ENCODE results near the gene AP1M1.
A peak's percentile ranks its signal among the peaks of the same experiment; 100 is the strongest.

The AP1M1 gene

GRCh38 chr19:16274447-16274846, 76.7 kb downstream of the AP1M1 start:
- Histone ChIP-seq H3K36me3 (replicated peaks in 1 of 2; ENCODE audit: control insufficient read depth in 2 of 2, insufficient read depth in 2 of 2, low read length in 2 of 2) (no peaks in the 10 kb centered on the region), H3K27ac (replicated peaks; ENCODE audit: low read length) (no peak overlapping the region), H3K4me1 (ENCODE audit: control insufficient read depth in 2 of 2, insufficient read depth in 1 of 2, low read depth in 1 of 2, low read length in 2 of 2) (peaks cover 0 to 8% of the 10 kb centered on the region in 2 donors), H3K27me3 (ENCODE audit: control insufficient read depth in 3 of 3, insufficient read depth in 3 of 3, low read depth in 1 of 3, low read length in 3 of 3) (no peaks in the 10 kb centered on the region), H3K79me1 (ENCODE audit: low read depth, low read length) (no peaks in the 10 kb centered on the region), H3K9ac (ENCODE audit: low read depth, low read length, poor library complexity) (no peak overlapping the region), H3K4me2 (ENCODE audit: insufficient read depth, low read length, poor library complexity, severe bottlenecking) (no peak overlapping the region), H2BK5ac (ENCODE audit: low read length) (no peak overlapping the region), H2AK5ac (ENCODE audit: low read depth, low read length) (no peak overlapping the region), H4K8ac (ENCODE audit: low read depth, low read length) (no peak overlapping the region), H2AFZ (ENCODE audit: low read length) (no peak overlapping the region), H3K4me3 (ENCODE audit: low read length in 2 of 2) (no peak overlapping the region), H3K4ac (ENCODE audit: low read length) (no peak overlapping the region), H2BK15ac (ENCODE audit: low read length) (no peak overlapping the region), H4K91ac (ENCODE audit: low read depth, low read length, poor library complexity) (no peak overlapping the region), H3K9me3 (replicated peaks in 1 of 2; ENCODE audit: control insufficient read depth in 2 of 2, insufficient read depth in 1 of 2, low read depth in 1 of 2, low read length in 2 of 2) (no peaks in the 10 kb centered on the region), H2BK12ac (ENCODE audit: low read length) (no peak overlapping the region), H3K23ac (ENCODE audit: low read depth, low read length, poor library complexity) (no peak overlapping the region), H2BK120ac (ENCODE audit: low read depth, low read length) (no peak overlapping the region), H3K18ac (ENCODE audit: low read length) (no peak overlapping the region), H3K14ac (ENCODE audit: low read length) (no peak overlapping the region)
- WGBS, 2 donors (ENCODE audit: extremely low coverage in 2 of 2, insufficient read length in 2 of 2, insufficient replicate concordance in 1 of 2) = no CpG with 5 or more reads among the region's 6 CpGs
- DNase-seq (ENCODE audit: low spot score) = no peak

- WGBS, 2 donors (ENCODE audit: extremely low coverage in 2 of 2, insufficient read length in 2 of 2, insufficient replicate concordance in 1 of 2) = no CpG with 5 or more reads among the region's 4 CpGs
Observed at GRCh38 chr19:16280306-16280705, 82.6 kb downstream of the AP1M1 start.

GRCh38 chr19:16281743-16282142, 84.0 kb downstream of the AP1M1 start:
- H4K8ac ChIP-seq (ENCODE audit: low read depth, low read length) = no peak overlapping the region
- H2AFZ ChIP-seq (ENCODE audit: low read length) = no peak overlapping the region
- no peak overlapping the region for H3K18ac ChIP-seq (ENCODE audit: low read length)
- no peak overlapping the region for H2BK5ac ChIP-seq (ENCODE audit: low read length)
- H2BK120ac ChIP-seq (ENCODE audit: low read depth, low read length) = no peak overlapping the region
- no peak overlapping the region for H3K27ac ChIP-seq (replicated peaks; ENCODE audit: low read length)
- peaks cover 2 to 5% of the 10 kb centered on the region in 2 donors for H3K4me1 ChIP-seq (ENCODE audit: control insufficient read depth in 2 of 2, insufficient read depth in 1 of 2, low read depth in 1 of 2, low read length in 2 of 2)
- no peak overlapping the region for H3K23ac ChIP-seq (ENCODE audit: low read depth, low read length, poor library complexity)
- no peak overlapping the region for H3K9ac ChIP-seq (ENCODE audit: low read depth, low read length, poor library complexity)
- H3K4ac ChIP-seq (ENCODE audit: low read length) = no peak overlapping the region
- H3K79me1 ChIP-seq (ENCODE audit: low read depth, low read length) = no peaks in the 10 kb centered on the region
- H2BK15ac ChIP-seq (ENCODE audit: low read length) = no peak overlapping the region
- no peaks in the 10 kb centered on the region for H3K9me3 ChIP-seq (replicated peaks in 1 of 2; ENCODE audit: control insufficient read depth in 2 of 2, insufficient read depth in 1 of 2, low read depth in 1 of 2, low read length in 2 of 2)
- no peak overlapping the region for H3K14ac ChIP-seq (ENCODE audit: low read length)
- H3K4me3 ChIP-seq (ENCODE audit: low read length in 2 of 2) = no peak overlapping the region
- H4K91ac ChIP-seq (ENCODE audit: low read depth, low read length, poor library complexity) = no peak overlapping the region
- H3K4me2 ChIP-seq (ENCODE audit: insufficient read depth, low read length, poor library complexity, severe bottlenecking) = no peak overlapping the region
- DNase-seq (ENCODE audit: low spot score) = no peak
- no CpG with 5 or more reads among the region's 5 CpGs for WGBS, 2 donors (ENCODE audit: extremely low coverage in 2 of 2, insufficient read length in 2 of 2, insufficient replicate concordance in 1 of 2)
- no peak overlapping the region for H2BK12ac ChIP-seq (ENCODE audit: low read length)
- peaks cover 0 to 41% (median 0%) of the 10 kb centered on the region in 3 experiments for H3K27me3 ChIP-seq (ENCODE audit: control insufficient read depth in 3 of 3, insufficient read depth in 3 of 3, low read depth in 1 of 3, low read length in 3 of 3)
- H2AK5ac ChIP-seq (ENCODE audit: low read depth, low read length) = no peak overlapping the region
- no peaks in the 10 kb centered on the region for H3K36me3 ChIP-seq (replicated peaks in 1 of 2; ENCODE audit: control insufficient read depth in 2 of 2, insufficient read depth in 2 of 2, low read length in 2 of 2)

More at GRCh38 chr19:16280306-16280705, 82.6 kb downstream of the AP1M1 start:
- no peak overlapping the region for H3K9ac ChIP-seq (ENCODE audit: low read depth, low read length, poor library complexity)
- H2AFZ ChIP-seq (ENCODE audit: low read length) = no peak overlapping the region
- H3K4me1 ChIP-seq (ENCODE audit: control insufficient read depth in 2 of 2, insufficient read depth in 1 of 2, low read depth in 1 of 2, low read length in 2 of 2) = peaks cover 0 to 2% of the 10 kb centered on the region in 2 donors
- no peaks in the 10 kb centered on the region for H3K79me1 ChIP-seq (ENCODE audit: low read depth, low read length)
- H3K4ac ChIP-seq (ENCODE audit: low read length) = no peak overlapping the region
- no peak overlapping the region for H2BK120ac ChIP-seq (ENCODE audit: low read depth, low read length)
- H4K91ac ChIP-seq (ENCODE audit: low read depth, low read length, poor library complexity) = no peak overlapping the region
- H3K27ac ChIP-seq (replicated peaks; ENCODE audit: low read length) = no peak overlapping the region
- no peak overlapping the region for H2AK5ac ChIP-seq (ENCODE audit: low read depth, low read length)
- DNase-seq (ENCODE audit: low spot score) = no peak
- no peak overlapping the region for H3K18ac ChIP-seq (ENCODE audit: low read length)
- H3K27me3 ChIP-seq (ENCODE audit: control insufficient read depth in 3 of 3, insufficient read depth in 3 of 3, low read depth in 1 of 3, low read length in 3 of 3) = peaks cover 0 to 28% (median 0%) of the 10 kb centered on the region in 3 experiments
- H2BK15ac ChIP-seq (ENCODE audit: low read length) = no peak overlapping the region
- no peak overlapping the region for H3K4me3 ChIP-seq (ENCODE audit: low read length in 2 of 2)
- no peak overlapping the region for H2BK12ac ChIP-seq (ENCODE audit: low read length)
- no peak overlapping the region for H3K4me2 ChIP-seq (ENCODE audit: insufficient read depth, low read length, poor library complexity, severe bottlenecking)
- no peak overlapping the region for H3K14ac ChIP-seq (ENCODE audit: low read length)
- H3K36me3 ChIP-seq (replicated peaks in 1 of 2; ENCODE audit: control insufficient read depth in 2 of 2, insufficient read depth in 2 of 2, low read length in 2 of 2) = no peaks in the 10 kb centered on the region
- no peak overlapping the region for H3K23ac ChIP-seq (ENCODE audit: low read depth, low read length, poor library complexity)
- no peak overlapping the region for H2BK5ac ChIP-seq (ENCODE audit: low read length)
- H4K8ac ChIP-seq (ENCODE audit: low read depth, low read length) = no peak overlapping the region
- H3K9me3 ChIP-seq (replicated peaks in 1 of 2; ENCODE audit: control insufficient read depth in 2 of 2, insufficient read depth in 1 of 2, low read depth in 1 of 2, low read length in 2 of 2) = no peaks in the 10 kb centered on the region

- no peak overlapping the region for H3K23ac ChIP-seq (ENCODE audit: low read depth, low read length, poor library complexity)
- peak overlapping the region; percentile 93 for H2AFZ ChIP-seq (ENCODE audit: low read length)
- H4K8ac ChIP-seq (ENCODE audit: low read depth, low read length) = no peak overlapping the region
- H2AK5ac ChIP-seq (ENCODE audit: low read depth, low read length) = no peak overlapping the region
- no peaks in the 10 kb centered on the region for H3K79me1 ChIP-seq (ENCODE audit: low read depth, low read length)
- H3K9ac ChIP-seq (ENCODE audit: low read depth, low read length, poor library complexity) = no peak overlapping the region
- H2BK12ac ChIP-seq (ENCODE audit: low read length) = no peak overlapping the region
- peaks cover 2 to 5% of the 10 kb centered on the region in 2 donors for H3K4me1 ChIP-seq (ENCODE audit: control insufficient read depth in 2 of 2, insufficient read depth in 1 of 2, low read depth in 1 of 2, low read length in 2 of 2)
- H3K27me3 ChIP-seq (ENCODE audit: control insufficient read depth in 3 of 3, insufficient read depth in 3 of 3, low read depth in 1 of 3, low read length in 3 of 3) = peaks cover 0 to 50% (median 0%) of the 10 kb centered on the region in 3 experiments
- H3K27ac ChIP-seq (replicated peaks; ENCODE audit: low read length) = no peak overlapping the region
- peak overlapping the region in 1 of 2 donors; percentile 15 for H3K4me3 ChIP-seq (ENCODE audit: low read length in 2 of 2)
- no peak for DNase-seq (ENCODE audit: low spot score)
- no CpG with 5 or more reads among the region's 36 CpGs for WGBS, 2 donors (ENCODE audit: extremely low coverage in 2 of 2, insufficient read length in 2 of 2, insufficient replicate concordance in 1 of 2)
- no peak overlapping the region for H4K91ac ChIP-seq (ENCODE audit: low read depth, low read length, poor library complexity)
- no peak overlapping the region for H3K4ac ChIP-seq (ENCODE audit: low read length)
- H3K4me2 ChIP-seq (ENCODE audit: insufficient read depth, low read length, poor library complexity, severe bottlenecking) = no peak overlapping the region
- H2BK120ac ChIP-seq (ENCODE audit: low read depth, low read length) = no peak overlapping the region
- peak overlapping the region; percentile 67 for H3K18ac ChIP-seq (ENCODE audit: low read length)
- H2BK5ac ChIP-seq (ENCODE audit: low read length) = no peak overlapping the region
- no peaks in the 10 kb centered on the region for H3K9me3 ChIP-seq (replicated peaks in 1 of 2; ENCODE audit: control insufficient read depth in 2 of 2, insufficient read depth in 1 of 2, low read depth in 1 of 2, low read length in 2 of 2)
- H3K36me3 ChIP-seq (replicated peaks in 1 of 2; ENCODE audit: control insufficient read depth in 2 of 2, insufficient read depth in 2 of 2, low read length in 2 of 2) = no peaks in the 10 kb centered on the region
- peak overlapping the region; percentile 31 for H3K14ac ChIP-seq (ENCODE audit: low read length)
- no peak overlapping the region for H2BK15ac ChIP-seq (ENCODE audit: low read length)
Observed at GRCh38 chr19:16283210-16284061, 85.7 kb downstream of the AP1M1 start.

All from neuronal stem cell (in vitro differentiated cells).